22Rv1 (cell line): ENCODE results near the gene TRIM56.

Experiments used
- ZFX ChIP-seq: fragments of 450-650 bp; IDR thresholded peaks from 2 replicates; pipeline ENCODE4 v1.6.1; 2017; ENCODE audit warnings: antibody characterized with exemption, borderline replicate concordance
- TF ChIP-seq, protein P1 (sequence below): fragments of 450-650 bp; IDR thresholded peaks from 2 replicates; pipeline ENCODE4 v1.5.1; 2017; ENCODE audit warnings: mild to moderate bottlenecking

DNA sequence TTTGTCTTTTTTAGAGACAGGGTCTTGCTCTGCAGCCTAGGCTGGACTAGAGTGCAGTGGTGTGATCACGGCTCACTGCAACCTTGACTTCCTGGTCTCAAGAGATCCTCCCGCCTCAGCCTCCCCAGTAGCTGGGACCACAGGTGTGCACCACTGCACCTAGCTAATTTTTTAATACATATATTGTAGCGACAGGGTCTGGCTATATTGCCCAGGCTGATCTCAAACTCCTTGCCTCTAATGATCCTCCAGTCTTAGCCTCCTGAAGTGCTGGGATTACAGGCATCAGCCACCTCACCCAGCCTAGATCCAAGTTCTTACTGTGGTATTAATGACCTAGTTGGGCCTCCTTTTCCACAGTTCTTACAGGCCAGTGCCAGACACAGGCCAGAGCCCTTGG lies 29.9 kb downstream of the TRIM56 start:
- TF ChIP-seq, protein P1, sequence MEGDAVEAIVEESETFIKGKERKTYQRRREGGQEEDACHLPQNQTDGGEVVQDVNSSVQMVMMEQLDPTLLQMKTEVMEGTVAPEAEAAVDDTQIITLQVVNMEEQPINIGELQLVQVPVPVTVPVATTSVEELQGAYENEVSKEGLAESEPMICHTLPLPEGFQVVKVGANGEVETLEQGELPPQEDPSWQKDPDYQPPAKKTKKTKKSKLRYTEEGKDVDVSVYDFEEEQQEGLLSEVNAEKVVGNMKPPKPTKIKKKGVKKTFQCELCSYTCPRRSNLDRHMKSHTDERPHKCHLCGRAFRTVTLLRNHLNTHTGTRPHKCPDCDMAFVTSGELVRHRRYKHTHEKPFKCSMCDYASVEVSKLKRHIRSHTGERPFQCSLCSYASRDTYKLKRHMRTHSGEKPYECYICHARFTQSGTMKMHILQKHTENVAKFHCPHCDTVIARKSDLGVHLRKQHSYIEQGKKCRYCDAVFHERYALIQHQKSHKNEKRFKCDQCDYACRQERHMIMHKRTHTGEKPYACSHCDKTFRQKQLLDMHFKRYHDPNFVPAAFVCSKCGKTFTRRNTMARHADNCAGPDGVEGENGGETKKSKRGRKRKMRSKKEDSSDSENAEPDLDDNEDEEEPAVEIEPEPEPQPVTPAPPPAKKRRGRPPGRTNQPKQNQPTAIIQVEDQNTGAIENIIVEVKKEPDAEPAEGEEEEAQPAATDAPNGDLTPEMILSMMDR = no peak
- TF ChIP-seq ZFX = no peak
